Neural cell (in vitro differentiated cells): ENCODE results near the gene CDH12. TPM values are rescaled to one million over a fixed set of nuclear protein-coding genes. Genes with fewer than 3 reads are reported as not detected.

Source experiments
- H2AFZ ChIP-seq: fragments of 200-600, 300-800 bp; sonication (generic), shearing (Covaris generic); 2 replicates; pipeline ENCODE4 v1.6.0; 2014; ENCODE audit warnings: low read depth, mild to moderate bottlenecking, antibody characterized with exemption, low read length, moderate library complexity
- H3F3A ChIP-seq: fragments of 200-600 bp; shearing (Covaris generic); 2 replicates; pipeline ENCODE4 v1.6.1; 2016; ENCODE audit warnings: mild to moderate bottlenecking, moderate library complexity, mixed read lengths, antibody characterized with exemption, low read length; ENCODE audit not compliant: insufficient read depth, poor library complexity, severe bottlenecking
- H3K27ac ChIP-seq: fragments of 200-600, 300-800 bp; sonication (generic), shearing (Covaris generic); 2 replicates; pipeline ENCODE4 v1.5.1; 2014; ENCODE audit warnings: mild to moderate bottlenecking, low read length, moderate library complexity
- H3K27me3 ChIP-seq: fragments of 300-800, 200-600 bp; sonication (generic), shearing (Covaris generic); 2 replicates; pipeline ENCODE4 v1.6.0; 2014; ENCODE audit warnings: mild to moderate bottlenecking, low read depth, low read length, moderate library complexity; ENCODE audit not compliant: insufficient read depth
- H3K36me3 ChIP-seq: fragments of 300-800, 200-600 bp; sonication (generic), shearing (Covaris generic); 2 replicates; pipeline ENCODE4 v1.5.1; 2014; ENCODE audit warnings: mild to moderate bottlenecking, antibody characterized with exemption, low read length, moderate library complexity; ENCODE audit not compliant: insufficient read depth
- H3K4me2 ChIP-seq: fragments of 300-800, 200-600 bp; sonication (generic), shearing (Covaris generic); 2 replicates; pipeline ENCODE4 v1.6.0; 2014; ENCODE audit warnings: mild to moderate bottlenecking, low read length
- H3K4me3 ChIP-seq: fragments of 300-800, 200-600 bp; sonication (generic), shearing (Covaris generic); 2 replicates; pipeline ENCODE4 v1.5.1; 2014; ENCODE audit warnings: mild to moderate bottlenecking, low read length, moderate library complexity
- H3K79me2 ChIP-seq: fragments of 200-600 bp; shearing (Covaris generic); replicated peaks from 2 replicates; pipeline ENCODE4 v1.6.0; 2014; ENCODE audit warnings: mild to moderate bottlenecking, low read length, moderate library complexity; ENCODE audit not compliant: insufficient read depth
- H3K9ac ChIP-seq: fragments of 300-800, 200-600 bp; sonication (generic), shearing (Covaris generic); 2 replicates; pipeline ENCODE4 v1.6.1; 2016; ENCODE audit warnings: mild to moderate bottlenecking, low read length, mixed read lengths
- H3K9me2 ChIP-seq: fragments of 200-600 bp; shearing (Covaris generic); 2 replicates; pipeline ENCODE4 v1.6.1; 2016; ENCODE audit warnings: mild to moderate bottlenecking, low read length, mixed read lengths; ENCODE audit not compliant: insufficient read depth
- H3K9me3 ChIP-seq: fragments of 200-600, 300-800 bp; sonication (generic), shearing (Covaris generic); 2 replicates; pipeline ENCODE4 v1.6.1; 2016; ENCODE audit warnings: mild to moderate bottlenecking, mixed run types, low read length, moderate library complexity, mixed read lengths
- H4K20me1 ChIP-seq: fragments of 200-600 bp; shearing (Covaris generic); 2 replicates; pipeline ENCODE4 v1.6.1; 2016; ENCODE audit warnings: mild to moderate bottlenecking, mixed run types; ENCODE audit not compliant: insufficient read depth
- EP300 ChIP-seq: fragments of 450-650 bp; conservative IDR thresholded peaks from 2 replicates; pipeline ENCODE4 v1.6.1; 2014; ENCODE audit warnings: antibody characterized with exemption, mild to moderate bottlenecking, moderate library complexity; ENCODE audit not compliant: poor library complexity, severe bottlenecking
- EZH2 ChIP-seq: fragments of 200-600, 300-800 bp; shearing (Covaris generic), sonication (generic); IDR thresholded peaks from 2 replicates; pipeline ENCODE4 v1.6.1; 2014; ENCODE audit warnings: antibody characterized with exemption, low read length, borderline replicate concordance, mild to moderate bottlenecking; ENCODE audit not compliant: insufficient read depth, poor library complexity, severe bottlenecking
- MXI1 ChIP-seq: fragments of 450-650 bp; conservative IDR thresholded peaks from 2 replicates; pipeline ENCODE4 v1.6.1; 2014; ENCODE audit warnings: antibody characterized with exemption, mild to moderate bottlenecking; ENCODE audit not compliant: poor library complexity, severe bottlenecking
- POLR2AphosphoS5 ChIP-seq: IDR thresholded peaks from 2 replicates; pipeline ENCODE4 v1.6.1; 2012
- RAD21 ChIP-seq: fragments of 450-650 bp; conservative IDR thresholded peaks from 2 replicates; pipeline ENCODE4 v1.6.1; 2014; ENCODE audit warnings: antibody characterized with exemption, mild to moderate bottlenecking, moderate library complexity
- SMC3 ChIP-seq: fragments of 450-650 bp; conservative IDR thresholded peaks from 2 replicates; pipeline ENCODE4 v1.6.1; 2014; ENCODE audit warnings: antibody characterized with exemption, mild to moderate bottlenecking, moderate library complexity; ENCODE audit not compliant: poor library complexity
- TAF1 ChIP-seq: IDR thresholded peaks from 2 replicates; pipeline ENCODE4 v1.6.1; 2012; ENCODE audit warnings: low read depth
- polyA plus RNA-seq: library from polyadenylated mRNA; depleted of rRNA; stranded (reverse); fragments of >200 nt; gene quantifications from 2 replicates; pipeline ENCODE4 v1.2.3, GENCODE V29; 2014
- TF ChIP-seq, protein P1 (sequence below): fragments of 450-650 bp; IDR thresholded peaks from 2 replicates; pipeline ENCODE4 v1.5.1; 2014; ENCODE audit warnings: antibody characterized with exemption, mild to moderate bottlenecking, moderate library complexity; ENCODE audit not compliant: poor library complexity, severe bottlenecking
- TF ChIP-seq, protein P2 (sequence below): IDR thresholded peaks from 2 replicates; pipeline ENCODE4 v1.6.1; 2012; ENCODE audit warnings: borderline replicate concordance

CDH12 gene
- polyA plus RNA-seq, 1 donor from 2014 or later = 2.1 TPM

DNA sequence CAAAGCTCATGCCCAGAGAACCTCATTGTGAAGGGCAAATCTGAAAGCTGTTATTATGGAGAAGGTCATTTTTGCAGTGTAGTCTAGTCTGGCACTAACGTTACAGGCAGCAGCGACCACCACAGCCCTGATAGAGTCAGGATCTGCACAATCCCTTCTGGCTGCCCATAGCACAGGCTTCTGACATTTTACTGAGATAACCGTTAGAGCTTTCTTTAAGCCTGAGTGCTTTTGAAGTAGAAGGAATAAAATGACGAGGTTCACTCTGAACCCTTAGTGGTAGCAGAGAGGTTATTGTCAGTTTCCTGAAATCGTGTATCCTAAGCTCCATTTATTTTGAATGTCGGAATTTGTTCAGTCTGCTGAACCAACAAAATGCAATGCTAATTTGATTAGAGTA is 505.1 kb downstream of the CDH12 start:
- no peaks in the 10 kb centered on the region for H3K36me3 ChIP-seq
- no peak overlapping the region for H3K27ac ChIP-seq
- H3K9me3 ChIP-seq = no peaks in the 10 kb centered on the region
- H3K9ac ChIP-seq = no peak overlapping the region
- H3K4me2 ChIP-seq = no peak overlapping the region
- H3K27me3 ChIP-seq = no peaks in the 10 kb centered on the region
- no peak overlapping the region for H2AFZ ChIP-seq
- no peaks in the 10 kb centered on the region for H3K9me2 ChIP-seq
- TF ChIP-seq POLR2AphosphoS5 = no peak
- no peak for TF ChIP-seq TAF1
- TF ChIP-seq MXI1 = no peak
- TF ChIP-seq, protein P1, sequence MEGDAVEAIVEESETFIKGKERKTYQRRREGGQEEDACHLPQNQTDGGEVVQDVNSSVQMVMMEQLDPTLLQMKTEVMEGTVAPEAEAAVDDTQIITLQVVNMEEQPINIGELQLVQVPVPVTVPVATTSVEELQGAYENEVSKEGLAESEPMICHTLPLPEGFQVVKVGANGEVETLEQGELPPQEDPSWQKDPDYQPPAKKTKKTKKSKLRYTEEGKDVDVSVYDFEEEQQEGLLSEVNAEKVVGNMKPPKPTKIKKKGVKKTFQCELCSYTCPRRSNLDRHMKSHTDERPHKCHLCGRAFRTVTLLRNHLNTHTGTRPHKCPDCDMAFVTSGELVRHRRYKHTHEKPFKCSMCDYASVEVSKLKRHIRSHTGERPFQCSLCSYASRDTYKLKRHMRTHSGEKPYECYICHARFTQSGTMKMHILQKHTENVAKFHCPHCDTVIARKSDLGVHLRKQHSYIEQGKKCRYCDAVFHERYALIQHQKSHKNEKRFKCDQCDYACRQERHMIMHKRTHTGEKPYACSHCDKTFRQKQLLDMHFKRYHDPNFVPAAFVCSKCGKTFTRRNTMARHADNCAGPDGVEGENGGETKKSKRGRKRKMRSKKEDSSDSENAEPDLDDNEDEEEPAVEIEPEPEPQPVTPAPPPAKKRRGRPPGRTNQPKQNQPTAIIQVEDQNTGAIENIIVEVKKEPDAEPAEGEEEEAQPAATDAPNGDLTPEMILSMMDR = no peak
- no peak for TF ChIP-seq EP300
- TF ChIP-seq RAD21 = no peak
- TF ChIP-seq SMC3 = no peak
- TF ChIP-seq EZH2 = no peak
- TF ChIP-seq, protein P2, sequence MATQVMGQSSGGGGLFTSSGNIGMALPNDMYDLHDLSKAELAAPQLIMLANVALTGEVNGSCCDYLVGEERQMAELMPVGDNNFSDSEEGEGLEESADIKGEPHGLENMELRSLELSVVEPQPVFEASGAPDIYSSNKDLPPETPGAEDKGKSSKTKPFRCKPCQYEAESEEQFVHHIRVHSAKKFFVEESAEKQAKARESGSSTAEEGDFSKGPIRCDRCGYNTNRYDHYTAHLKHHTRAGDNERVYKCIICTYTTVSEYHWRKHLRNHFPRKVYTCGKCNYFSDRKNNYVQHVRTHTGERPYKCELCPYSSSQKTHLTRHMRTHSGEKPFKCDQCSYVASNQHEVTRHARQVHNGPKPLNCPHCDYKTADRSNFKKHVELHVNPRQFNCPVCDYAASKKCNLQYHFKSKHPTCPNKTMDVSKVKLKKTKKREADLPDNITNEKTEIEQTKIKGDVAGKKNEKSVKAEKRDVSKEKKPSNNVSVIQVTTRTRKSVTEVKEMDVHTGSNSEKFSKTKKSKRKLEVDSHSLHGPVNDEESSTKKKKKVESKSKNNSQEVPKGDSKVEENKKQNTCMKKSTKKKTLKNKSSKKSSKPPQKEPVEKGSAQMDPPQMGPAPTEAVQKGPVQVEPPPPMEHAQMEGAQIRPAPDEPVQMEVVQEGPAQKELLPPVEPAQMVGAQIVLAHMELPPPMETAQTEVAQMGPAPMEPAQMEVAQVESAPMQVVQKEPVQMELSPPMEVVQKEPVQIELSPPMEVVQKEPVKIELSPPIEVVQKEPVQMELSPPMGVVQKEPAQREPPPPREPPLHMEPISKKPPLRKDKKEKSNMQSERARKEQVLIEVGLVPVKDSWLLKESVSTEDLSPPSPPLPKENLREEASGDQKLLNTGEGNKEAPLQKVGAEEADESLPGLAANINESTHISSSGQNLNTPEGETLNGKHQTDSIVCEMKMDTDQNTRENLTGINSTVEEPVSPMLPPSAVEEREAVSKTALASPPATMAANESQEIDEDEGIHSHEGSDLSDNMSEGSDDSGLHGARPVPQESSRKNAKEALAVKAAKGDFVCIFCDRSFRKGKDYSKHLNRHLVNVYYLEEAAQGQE = no peak
- no peaks in the 10 kb centered on the region for H4K20me1 ChIP-seq
- H3K79me2 ChIP-seq = no peaks in the 10 kb centered on the region
- H3K4me3 ChIP-seq = no peak overlapping the region
- no peaks in the 10 kb centered on the region for H3F3A ChIP-seq

DNA sequence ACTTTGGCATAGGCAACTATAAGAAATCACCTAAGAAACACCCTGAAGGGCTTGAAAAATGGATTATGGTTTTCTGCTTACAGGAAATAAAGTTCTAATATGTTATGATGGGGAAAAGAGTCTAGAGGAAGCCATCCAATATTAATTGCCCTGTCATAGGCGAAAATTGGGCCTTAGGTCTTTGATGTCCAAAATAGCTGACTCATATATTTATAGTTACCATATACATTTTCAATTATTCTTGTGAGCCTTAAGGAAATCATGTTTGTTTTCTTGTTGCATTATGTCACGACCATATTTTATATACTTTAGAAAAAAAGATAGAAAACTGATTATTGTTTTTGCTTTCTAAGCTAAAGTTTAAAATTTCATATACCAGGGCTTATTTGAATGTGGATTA is 509.1 kb downstream of the CDH12 start:
- Histone ChIP-seq H3K4me3 (no peak overlapping the region), H3F3A (no peaks in the 10 kb centered on the region), H4K20me1 (no peaks in the 10 kb centered on the region), H3K9me3 (no peaks in the 10 kb centered on the region), H3K36me3 (no peaks in the 10 kb centered on the region), H3K9ac (no peak overlapping the region), H2AFZ (no peak overlapping the region), H3K9me2 (no peaks in the 10 kb centered on the region), H3K79me2 (no peaks in the 10 kb centered on the region), H3K4me2 (no peak overlapping the region), H3K27me3 (no peaks in the 10 kb centered on the region), H3K27ac (no peak overlapping the region)
- no peak for TF ChIP-seq MXI1
- TF ChIP-seq SMC3 = no peak
- no peak for TF ChIP-seq POLR2AphosphoS5
- TF ChIP-seq EP300 = no peak
- TF ChIP-seq EZH2 = no peak
- TF ChIP-seq, protein P2 = no peak
- TF ChIP-seq TAF1 = no peak
- TF ChIP-seq, protein P1 = no peak
- TF ChIP-seq RAD21 = no peak
